ENCODE measurements around the gene VCP.

VCP gene

GRCh38 chr9:35114113-35114839 is 41.9 kb upstream of the VCP start:
- DNase-seq (ENCODE audit: low read depth) = peak; percentile 96
- TF ChIP-seq CTCF (IDR thresholded peaks at IDR 0.05; ENCODE audit: low read length, missing control alignments) = no peak
- H3K4me3 ChIP-seq (replicated peaks; ENCODE audit: low read depth, low read length) = peak overlapping the region; percentile 92

- peak; percentile 67 for DNase-seq (ENCODE audit: low read depth)
- TF ChIP-seq CTCF (IDR thresholded peaks at IDR 0.05; ENCODE audit: low read length, missing control alignments) = no peak
- H3K4me3 ChIP-seq (replicated peaks; ENCODE audit: low read depth, low read length) = peak overlapping the region; percentile 47
Measured at GRCh38 chr9:35112257-35113020, 40.0 kb upstream of the VCP start.

DNA sequence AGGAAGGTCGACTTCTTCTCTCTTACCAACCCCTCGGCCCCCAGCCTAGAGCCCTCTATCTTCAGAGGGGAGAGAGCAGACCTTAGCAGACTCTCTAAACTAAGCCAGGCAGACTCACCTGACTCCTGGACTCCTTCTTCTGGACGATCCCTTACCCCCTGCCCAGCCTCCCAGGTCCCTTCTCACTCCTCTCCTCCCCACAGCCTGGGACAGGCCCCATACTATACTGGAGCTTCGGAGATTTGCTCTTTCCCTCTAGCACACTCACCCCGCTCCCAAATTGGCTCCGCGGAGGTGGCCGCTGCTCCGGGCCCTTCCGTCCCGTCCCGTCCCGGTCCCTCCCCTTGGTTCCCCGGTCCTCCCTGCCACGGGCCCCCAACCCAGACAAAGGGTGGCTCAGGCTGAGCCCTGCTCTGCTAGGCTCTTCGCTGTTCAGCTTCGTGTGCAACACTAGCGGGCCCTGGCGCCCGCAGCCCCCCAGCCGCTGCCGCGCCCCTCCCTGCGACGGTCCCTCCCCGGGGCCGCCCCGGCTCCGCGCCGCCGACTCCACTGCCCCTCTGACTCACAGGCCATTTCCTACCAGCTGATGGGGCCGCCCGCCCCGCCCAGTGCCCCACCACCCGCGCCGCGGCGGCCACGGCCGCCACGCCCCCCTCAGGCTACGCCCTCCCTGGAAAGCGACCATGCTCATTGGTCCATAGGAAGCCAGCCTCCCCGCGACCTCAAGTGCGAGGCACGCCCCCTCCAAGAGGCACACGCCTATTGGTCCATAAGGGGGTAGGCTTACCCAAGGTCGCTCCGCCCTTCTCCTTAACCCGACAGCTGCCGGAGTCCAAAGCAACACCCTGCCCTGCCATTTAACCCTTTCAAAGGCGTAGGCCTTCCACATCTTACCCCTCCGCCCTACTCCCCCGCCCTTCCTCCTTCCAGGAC is 38.8 kb upstream of the VCP start:
- H3K4me3 ChIP-seq (replicated peaks; ENCODE audit: low read depth, low read length) = peak overlapping the region; percentile 86
- TF ChIP-seq CTCF (IDR thresholded peaks at IDR 0.05; ENCODE audit: low read length, missing control alignments) = no peak
- peak; percentile 99 for DNase-seq (ENCODE audit: low read depth)

GRCh38 chr9:35110327-35110761 is 37.9 kb upstream of the VCP start:
- peak; percentile 42 for DNase-seq (ENCODE audit: low read depth)
- no peak for TF ChIP-seq CTCF (IDR thresholded peaks at IDR 0.05; ENCODE audit: low read length, missing control alignments)

GRCh38 chr9:35108946-35109575 is 36.6 kb upstream of the VCP start:
- no peak for TF ChIP-seq CTCF (IDR thresholded peaks at IDR 0.05; ENCODE audit: low read length, missing control alignments)
- H3K4me3 ChIP-seq (replicated peaks; ENCODE audit: low read depth, low read length) = no peak overlapping the region
- no peak for DNase-seq (ENCODE audit: low read depth)

More at GRCh38 chr9:35110327-35110761, 37.9 kb upstream of the VCP start:
- H3K4me3 ChIP-seq (replicated peaks; ENCODE audit: low read depth, low read length) = peak overlapping the region; percentile 86

DNA sequence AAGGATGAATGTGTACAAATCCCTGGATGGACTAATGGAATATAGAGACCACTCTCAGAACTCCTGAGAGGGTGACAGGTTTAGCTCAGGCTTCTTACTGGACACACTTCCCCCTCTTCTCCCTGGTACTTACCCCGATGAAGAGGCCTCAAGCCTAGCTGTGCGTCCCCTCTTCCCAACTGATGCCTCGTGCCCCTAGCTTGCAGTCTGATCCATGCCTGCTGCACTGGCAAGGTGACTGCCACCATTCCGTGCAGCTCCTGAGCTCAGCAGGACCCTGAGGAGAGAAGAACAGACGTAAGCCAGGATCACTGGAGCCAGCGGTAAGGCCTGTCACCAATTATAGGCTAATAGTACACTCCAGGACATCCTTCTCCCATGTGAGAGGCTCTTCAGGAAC is 36.0 kb upstream of the VCP start:
- H3K4me3 ChIP-seq (replicated peaks; ENCODE audit: low read depth, low read length) = no peak overlapping the region
- no peak for DNase-seq (ENCODE audit: low read depth)
- no peak for TF ChIP-seq CTCF (IDR thresholded peaks at IDR 0.05; ENCODE audit: low read length, missing control alignments)

Data from fibroblast of pulmonary artery (primary cell).